Stimulated activated naive CD4-positive, alpha-beta T cell treated with Interleukin-2 at 50 U/mL for 16 hours (primary cell): Measurements from ENCODE around the gene PDLIM7.
A peak's percentile ranks its signal among the peaks of the same experiment; 100 is the strongest.

Source experiments
- DNase-seq: peaks from one replicate; lab custom pipeline; 2025; lab: John Stamatoyannopoulos, UW

PDLIM7 gene

GRCh38 chr5:177444106-177445051 lies 53.0 kb downstream of the PDLIM7 start:
- DNase-seq = no peak

GRCh38 chr5:177443144-177443983 lies 54.0 kb downstream of the PDLIM7 start:
- DNase-seq = no peak

GRCh38 chr5:177442066-177442826 lies 55.2 kb downstream of the PDLIM7 start:
- DNase-seq = no peak

GRCh38 chr5:177440990-177441780 lies 56.2 kb downstream of the PDLIM7 start:
- DNase-seq = no peak

DNA sequence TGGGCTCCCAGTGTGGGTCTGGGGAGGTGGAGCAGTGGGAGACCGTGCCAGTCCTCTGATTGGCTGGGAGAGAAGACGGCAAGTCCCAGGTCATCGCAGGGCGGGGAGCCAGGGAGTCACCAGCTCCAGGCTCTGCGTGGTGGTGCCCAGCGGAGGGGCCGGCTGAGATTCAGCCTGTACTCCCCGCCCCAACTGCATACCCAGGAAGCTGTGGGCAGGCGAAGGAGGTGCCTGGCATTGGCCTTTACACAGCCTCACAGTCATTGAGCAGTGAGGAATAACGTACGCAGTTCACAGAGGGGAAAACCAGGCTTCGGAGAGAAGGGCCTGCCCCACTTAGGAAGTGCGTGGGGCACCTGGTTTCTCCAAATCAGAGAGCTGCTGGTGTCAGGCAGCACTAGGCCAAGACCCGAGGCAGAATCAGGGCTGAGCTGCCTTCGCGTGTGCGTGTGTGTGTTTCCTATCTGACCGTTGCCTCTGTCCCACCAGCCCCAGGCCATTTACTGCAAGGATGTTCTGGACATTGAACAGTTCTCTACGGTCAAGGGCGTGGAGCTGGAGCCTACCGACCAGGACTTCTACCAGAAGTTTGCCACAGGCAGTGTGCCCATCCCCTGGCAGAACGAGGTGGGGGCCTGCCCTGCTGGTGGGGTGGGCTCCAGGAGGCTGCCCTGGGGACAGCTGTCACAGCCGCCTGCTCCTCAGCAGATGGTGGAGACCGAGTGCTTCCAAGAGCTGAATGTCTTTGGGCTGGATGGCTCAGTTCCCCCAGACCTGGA lies 57.0 kb downstream of the PDLIM7 start:
- DNase-seq = peak; percentile 66

DNA sequence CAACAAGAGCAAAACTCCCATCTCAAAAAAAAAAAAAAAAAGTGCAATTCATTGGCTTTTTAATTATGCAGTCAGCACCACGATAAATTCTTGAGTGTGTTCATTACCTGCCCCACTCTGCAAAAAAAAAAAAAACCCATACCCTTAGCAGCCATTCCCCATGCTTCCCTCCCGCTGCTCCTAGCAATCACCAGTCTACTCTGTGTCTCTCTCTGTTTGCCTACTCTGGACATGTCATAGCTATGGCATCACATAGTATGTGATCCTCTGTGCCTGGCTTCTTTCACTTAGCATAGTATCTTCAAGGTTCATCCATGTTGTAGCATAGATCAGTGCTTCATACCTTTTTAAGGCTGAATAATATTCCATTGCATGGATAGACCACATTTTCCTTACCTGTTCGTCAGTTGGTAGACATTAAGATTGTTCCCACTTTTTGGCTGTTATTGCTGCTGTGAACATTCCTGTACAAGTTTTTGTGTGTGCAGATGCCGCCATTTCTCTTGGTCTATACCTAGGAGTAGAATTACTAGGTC lies 57.8 kb downstream of the PDLIM7 start:
- DNase-seq = no peak

- DNase-seq = no peak
Measured at GRCh38 chr5:177438468-177438867, 58.9 kb downstream of the PDLIM7 start.

DNA sequence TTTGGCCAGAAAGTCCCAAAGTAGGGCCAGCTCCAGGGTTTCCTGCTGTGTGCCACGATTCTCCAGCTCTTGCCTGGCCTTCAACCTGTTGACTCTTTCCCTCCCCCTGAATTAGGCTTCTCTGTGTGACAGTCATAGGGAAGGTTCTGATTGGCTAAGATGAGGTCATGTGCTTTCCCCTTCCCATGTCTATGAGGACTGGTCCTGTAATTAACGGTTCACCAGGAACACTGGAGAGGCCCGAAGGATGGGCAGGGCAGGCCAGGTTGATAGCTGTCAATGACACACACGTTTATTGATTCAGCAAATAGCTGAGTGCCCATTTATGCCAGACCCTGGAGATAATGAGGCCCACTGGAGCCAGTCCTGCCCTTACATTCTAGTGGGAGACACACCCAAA lies 59.8 kb downstream of the PDLIM7 start:
- DNase-seq = no peak

GRCh38 chr5:177435847-177436536 lies 61.4 kb downstream of the PDLIM7 start:
- no peak for DNase-seq

DNA sequence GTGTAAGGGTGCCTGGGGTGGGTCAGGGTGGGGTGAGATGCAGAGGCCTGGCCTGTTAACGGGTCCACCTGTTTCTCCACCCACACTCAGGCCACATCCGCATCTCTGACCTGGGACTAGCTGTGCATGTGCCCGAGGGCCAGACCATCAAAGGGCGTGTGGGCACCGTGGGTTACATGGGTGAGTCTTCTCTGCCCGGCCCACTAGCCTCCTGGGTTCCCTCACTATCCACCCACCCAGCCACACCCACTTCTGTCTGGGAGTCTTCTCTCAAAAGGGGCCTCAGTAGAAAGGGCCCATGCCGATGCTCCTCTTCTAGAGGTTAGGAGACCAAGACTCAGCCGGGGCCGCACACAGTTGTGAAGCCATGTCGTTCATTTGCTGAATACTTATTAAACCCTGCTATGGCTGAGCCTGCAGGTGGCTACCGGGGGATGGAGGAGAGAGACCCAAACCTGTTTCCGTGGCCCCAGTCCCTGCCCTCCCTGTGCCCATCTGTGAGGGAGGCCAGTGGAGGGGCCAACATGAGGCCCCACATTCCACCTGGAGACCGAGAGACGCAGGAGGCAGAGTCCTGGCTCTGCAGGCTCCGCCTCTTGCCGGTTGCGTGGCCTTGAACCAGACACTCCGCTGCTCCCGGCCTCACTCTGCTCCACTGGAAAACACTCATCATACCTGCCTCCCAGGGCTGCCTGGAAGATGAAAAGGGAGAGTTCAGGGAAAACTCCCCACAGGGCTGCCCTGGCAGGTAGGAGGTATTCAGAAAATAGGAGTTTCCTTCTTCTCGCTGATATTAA lies 62.3 kb downstream of the PDLIM7 start:
- DNase-seq = no peak

- DNase-seq = peak; percentile 54
Measured at GRCh38 chr5:177434437-177434836, 63.0 kb downstream of the PDLIM7 start.

DNA sequence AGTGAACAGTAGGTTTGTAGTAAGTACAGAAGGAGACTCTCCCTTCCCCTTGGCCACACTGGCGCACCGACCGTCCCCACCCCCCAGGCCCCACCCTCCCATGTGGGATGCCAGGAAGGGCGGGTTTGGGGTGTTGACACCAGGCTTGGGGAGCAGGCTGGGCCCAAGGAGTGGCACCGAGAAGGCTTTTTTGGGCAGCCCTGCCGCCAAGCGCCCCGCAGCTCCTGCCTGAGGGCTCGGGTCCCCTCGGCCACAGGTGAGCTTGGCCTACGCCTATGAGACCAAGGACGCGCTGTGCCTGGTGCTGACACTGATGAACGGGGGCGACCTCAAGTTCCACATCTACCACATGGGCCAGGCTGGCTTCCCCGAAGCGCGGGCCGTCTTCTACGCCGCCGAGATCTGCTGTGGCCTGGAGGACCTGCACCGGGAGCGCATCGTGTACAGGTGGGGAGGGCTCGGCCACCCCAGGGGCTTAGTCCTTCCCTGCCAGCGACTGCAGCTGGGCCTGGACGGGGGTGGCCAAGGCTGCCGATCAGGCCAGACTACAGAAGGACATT lies 63.7 kb downstream of the PDLIM7 start:
- DNase-seq = no peak
